ENCODE measurements around the gene ERP44. TPM values are rescaled to one million over a fixed set of nuclear protein-coding genes. Genes with fewer than 3 reads are reported as not detected.

ERP44 gene
- total RNA-seq, 2 donors from 2014 or later = 11.2 to 11.5 TPM

DNA sequence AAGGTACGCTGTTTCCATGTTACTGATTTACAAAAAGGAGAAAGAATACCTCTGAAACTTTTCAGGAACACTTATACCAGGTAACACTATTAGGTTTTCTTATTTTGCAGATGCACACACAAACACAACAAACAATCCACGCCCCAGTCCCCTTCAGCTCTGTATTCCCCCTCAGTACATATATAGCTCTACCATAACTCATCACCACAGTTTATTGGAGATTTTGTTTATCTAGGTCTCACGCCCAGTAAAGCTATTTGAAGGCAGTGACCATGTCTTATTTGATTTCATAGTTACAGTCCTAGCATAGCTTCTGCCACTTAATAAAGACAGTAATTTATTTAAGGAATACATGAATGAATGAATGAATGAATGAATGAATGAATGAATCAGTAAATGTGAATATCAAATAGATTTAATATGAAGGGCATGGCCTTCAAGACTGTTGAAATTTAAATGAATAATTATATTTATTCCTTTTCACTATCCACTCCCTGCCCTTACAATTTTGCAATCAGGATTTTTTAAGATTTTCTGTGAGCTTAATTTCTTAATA is 33.2 kb upstream of the ERP44 start:
- Histone ChIP-seq H3K9me3 (no peaks in the 10 kb centered on the region), H3K36me3 (replicated peaks in 1 of 2; ENCODE audit: insufficient read depth in 1 of 2, low read depth in 2 of 2) (no peaks in the 10 kb centered on the region), H3K4me1 (no peaks in the 10 kb centered on the region), H3K27me3 (no peaks in the 10 kb centered on the region), H3K27ac (no peak overlapping the region), H3K4me3 (no peak overlapping the region)
- no peak for ATAC-seq
- DNase-seq = no peak
- intact Hi-C loops (cut with DNase I) = no loop called here
- TF ChIP-seq, protein P1, sequence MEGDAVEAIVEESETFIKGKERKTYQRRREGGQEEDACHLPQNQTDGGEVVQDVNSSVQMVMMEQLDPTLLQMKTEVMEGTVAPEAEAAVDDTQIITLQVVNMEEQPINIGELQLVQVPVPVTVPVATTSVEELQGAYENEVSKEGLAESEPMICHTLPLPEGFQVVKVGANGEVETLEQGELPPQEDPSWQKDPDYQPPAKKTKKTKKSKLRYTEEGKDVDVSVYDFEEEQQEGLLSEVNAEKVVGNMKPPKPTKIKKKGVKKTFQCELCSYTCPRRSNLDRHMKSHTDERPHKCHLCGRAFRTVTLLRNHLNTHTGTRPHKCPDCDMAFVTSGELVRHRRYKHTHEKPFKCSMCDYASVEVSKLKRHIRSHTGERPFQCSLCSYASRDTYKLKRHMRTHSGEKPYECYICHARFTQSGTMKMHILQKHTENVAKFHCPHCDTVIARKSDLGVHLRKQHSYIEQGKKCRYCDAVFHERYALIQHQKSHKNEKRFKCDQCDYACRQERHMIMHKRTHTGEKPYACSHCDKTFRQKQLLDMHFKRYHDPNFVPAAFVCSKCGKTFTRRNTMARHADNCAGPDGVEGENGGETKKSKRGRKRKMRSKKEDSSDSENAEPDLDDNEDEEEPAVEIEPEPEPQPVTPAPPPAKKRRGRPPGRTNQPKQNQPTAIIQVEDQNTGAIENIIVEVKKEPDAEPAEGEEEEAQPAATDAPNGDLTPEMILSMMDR (IDR thresholded peaks at IDR 0.05) = no peak
- TF ChIP-seq POLR2A (IDR thresholded peaks at IDR 0.05) = no peak
- WGBS, 2 donors = 89 to 96% methylated on average over 3 of the region's 3 CpGs

DNA sequence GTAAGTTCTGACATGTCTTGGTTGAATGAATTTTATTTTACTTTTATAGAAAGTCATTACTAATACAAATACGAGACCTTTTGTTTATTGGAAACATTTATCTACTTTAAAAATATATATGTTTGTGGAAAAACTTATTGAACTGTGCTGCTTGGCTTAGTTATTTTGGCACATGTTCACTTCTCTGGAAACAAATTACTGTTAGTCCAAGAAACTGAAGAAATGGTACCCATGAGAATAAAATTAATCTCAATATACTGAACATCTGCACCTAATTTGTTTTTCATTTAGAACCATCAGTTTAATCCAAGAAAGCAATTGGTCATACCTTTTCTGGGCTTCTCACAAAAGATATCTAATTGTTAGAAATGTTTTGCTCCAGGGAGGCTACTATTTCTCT is 32.4 kb upstream of the ERP44 start:
- Histone ChIP-seq H3K9me3 (no peaks in the 10 kb centered on the region), H3K4me3 (no peak overlapping the region), H3K27me3 (no peaks in the 10 kb centered on the region), H3K36me3 (replicated peaks in 1 of 2; ENCODE audit: insufficient read depth in 1 of 2, low read depth in 2 of 2) (no peaks in the 10 kb centered on the region), H3K27ac (no peak overlapping the region), H3K4me1 (no peaks in the 10 kb centered on the region)
- DNase-seq (no peak), ATAC-seq (no peak)
- WGBS, 2 donors = 49 to 63% methylated on average over 1 of the region's 1 CpG
- intact Hi-C loops (cut with DNase I) = no loop called here
- TF ChIP-seq, protein P1 (IDR thresholded peaks at IDR 0.05) = no peak
- no peak for TF ChIP-seq POLR2A (IDR thresholded peaks at IDR 0.05)

DNA sequence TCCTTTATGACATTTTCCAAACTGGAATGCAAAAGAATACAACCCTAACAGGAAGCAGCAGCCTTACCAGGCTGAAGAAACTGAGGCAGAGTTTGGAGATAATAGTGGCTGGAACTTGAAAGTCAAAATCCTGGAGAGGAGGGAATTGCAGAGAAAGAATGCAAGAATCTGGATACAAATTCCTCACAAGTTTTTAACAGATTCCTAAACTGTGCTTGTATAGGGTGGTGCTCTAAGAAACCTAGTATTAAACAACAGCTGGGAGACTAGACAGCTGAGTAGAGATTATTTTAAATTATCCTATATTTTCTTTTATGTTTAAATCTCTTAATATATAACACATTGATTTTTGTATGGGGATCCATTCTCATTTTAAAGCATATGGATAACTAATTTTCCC is 31.0 kb upstream of the ERP44 start:
- Histone ChIP-seq H3K4me3 (no peak overlapping the region), H3K27me3 (no peaks in the 10 kb centered on the region), H3K27ac (no peak overlapping the region), H3K9me3 (no peaks in the 10 kb centered on the region), H3K4me1 (peaks cover 10% of the 10 kb centered on the region), H3K36me3 (replicated peaks in 1 of 2; ENCODE audit: insufficient read depth in 1 of 2, low read depth in 2 of 2) (no peaks in the 10 kb centered on the region)
- DNase-seq = no peak
- intact Hi-C loops (cut with DNase I) = no loop called here
- TF ChIP-seq, protein P1 (IDR thresholded peaks at IDR 0.05) = no peak
- TF ChIP-seq POLR2A (IDR thresholded peaks at IDR 0.05) = no peak
- ATAC-seq = no peak

DNA sequence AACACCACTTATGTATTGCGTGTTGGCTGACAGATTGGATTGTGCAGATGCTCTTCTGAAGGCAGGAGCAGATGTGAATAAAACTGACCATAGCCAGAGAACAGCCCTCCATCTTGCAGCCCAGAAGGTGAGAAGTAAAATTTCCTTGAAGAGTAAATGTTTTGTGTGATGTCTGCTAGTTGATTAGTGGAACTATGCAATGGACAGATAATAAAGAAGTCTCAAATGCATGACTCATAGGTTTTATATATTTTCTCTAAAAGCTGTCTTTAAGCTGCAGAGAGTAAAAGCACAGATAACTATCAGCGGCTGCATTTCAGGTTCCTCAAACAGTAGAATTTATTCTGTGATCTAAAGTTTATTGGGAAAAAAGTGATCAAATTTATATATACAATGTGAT is 27.6 kb upstream of the ERP44 start:
- no peaks in the 10 kb centered on the region for H3K27me3 ChIP-seq
- H3K27ac ChIP-seq = no peak overlapping the region
- H3K4me3 ChIP-seq = no peak overlapping the region
- TF ChIP-seq POLR2A (IDR thresholded peaks at IDR 0.05) = no peak
- TF ChIP-seq, protein P1 (IDR thresholded peaks at IDR 0.05) = no peak
- no peaks in the 10 kb centered on the region for H3K36me3 ChIP-seq (replicated peaks in 1 of 2; ENCODE audit: insufficient read depth in 1 of 2, low read depth in 2 of 2)
- ATAC-seq (no peak), DNase-seq (no peak)
- intact Hi-C loops (cut with DNase I) = no loop called here
- H3K9me3 ChIP-seq = no peaks in the 10 kb centered on the region
- peaks cover 10% of the 10 kb centered on the region for H3K4me1 ChIP-seq
- 96 to 97% methylated on average over 2 of the region's 2 CpGs for WGBS, 2 donors

DNA sequence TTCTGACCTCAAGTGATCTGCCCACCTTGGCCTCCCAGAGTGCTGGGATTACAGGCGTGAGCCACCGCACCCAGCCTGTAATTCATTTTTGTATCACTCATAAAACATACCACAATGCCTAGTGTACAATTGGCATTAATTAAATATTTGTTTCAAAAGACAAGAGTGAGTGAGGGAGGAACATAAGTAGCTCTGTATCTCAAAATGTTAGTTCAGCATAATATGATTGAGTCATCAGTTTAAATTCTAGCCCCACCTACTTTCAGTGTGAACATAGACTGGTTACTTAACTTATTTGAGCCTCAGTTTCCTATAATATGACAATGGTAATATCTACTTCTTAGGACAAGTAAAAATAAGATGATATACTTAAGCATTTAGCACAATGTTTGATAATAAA is 27.1 kb upstream of the ERP44 start:
- WGBS, 2 donors = 95 to 100% methylated on average over 2 of the region's 2 CpGs
- DNase-seq = no peak
- no peaks in the 10 kb centered on the region for H3K27me3 ChIP-seq
- ATAC-seq = no peak
- no peak overlapping the region for H3K4me3 ChIP-seq
- no peaks in the 10 kb centered on the region for H3K36me3 ChIP-seq (replicated peaks in 1 of 2; ENCODE audit: insufficient read depth in 1 of 2, low read depth in 2 of 2)
- no peak for TF ChIP-seq POLR2A (IDR thresholded peaks at IDR 0.05)
- TF ChIP-seq, protein P1 (IDR thresholded peaks at IDR 0.05) = no peak
- H3K27ac ChIP-seq = no peak overlapping the region
- intact Hi-C loops (cut with DNase I) = no loop called here
- H3K9me3 ChIP-seq = no peaks in the 10 kb centered on the region
- H3K4me1 ChIP-seq = peaks cover 10% of the 10 kb centered on the region
